GM12801 (cell line): ENCODE results near the gene FBP1.

Experiments used
- TF ChIP-seq, protein P1 (sequence below): IDR thresholded peaks from one replicate; pipeline ENCODE4 v1.5.1; 2011; ENCODE audit warnings: control low read depth; ENCODE audit not compliant: insufficient read length; ENCODE audit errors: extremely low read depth

FBP1 gene

DNA sequence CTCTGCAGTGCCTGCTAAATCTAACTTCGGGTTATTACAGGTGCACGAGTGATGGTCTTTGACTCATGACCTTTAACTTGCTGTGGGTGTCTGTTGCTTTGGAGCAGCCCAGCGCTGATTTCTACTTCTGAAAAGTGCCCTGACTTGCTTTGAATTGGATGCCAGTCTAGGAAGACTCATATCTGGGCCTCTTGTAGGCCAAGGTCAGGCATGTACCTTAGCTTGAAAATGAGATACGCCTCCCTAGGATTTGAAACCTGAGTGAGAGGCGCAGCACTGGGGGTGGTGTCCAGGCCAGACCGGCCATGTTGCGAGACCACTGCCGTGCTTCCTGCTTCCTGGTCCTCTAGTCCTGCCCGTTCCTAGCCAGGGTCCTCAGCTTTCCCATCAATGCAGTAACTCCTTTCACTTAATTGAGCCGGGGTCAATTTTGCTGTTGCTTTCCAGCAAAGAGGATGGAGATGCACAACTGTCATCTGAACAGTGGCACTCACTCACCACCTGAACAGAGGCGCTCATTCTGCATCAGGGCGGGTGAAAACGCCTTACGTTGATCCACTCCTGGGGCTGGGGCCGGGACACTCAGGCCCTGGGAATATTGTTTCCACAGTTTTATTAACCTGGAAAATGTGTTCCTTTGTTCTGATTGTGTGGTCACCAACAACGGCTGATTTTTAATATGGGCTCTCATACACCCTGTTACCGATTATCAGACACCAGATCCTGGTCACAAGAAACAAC is 70.2 kb downstream of the FBP1 start:
- TF ChIP-seq, protein P1, sequence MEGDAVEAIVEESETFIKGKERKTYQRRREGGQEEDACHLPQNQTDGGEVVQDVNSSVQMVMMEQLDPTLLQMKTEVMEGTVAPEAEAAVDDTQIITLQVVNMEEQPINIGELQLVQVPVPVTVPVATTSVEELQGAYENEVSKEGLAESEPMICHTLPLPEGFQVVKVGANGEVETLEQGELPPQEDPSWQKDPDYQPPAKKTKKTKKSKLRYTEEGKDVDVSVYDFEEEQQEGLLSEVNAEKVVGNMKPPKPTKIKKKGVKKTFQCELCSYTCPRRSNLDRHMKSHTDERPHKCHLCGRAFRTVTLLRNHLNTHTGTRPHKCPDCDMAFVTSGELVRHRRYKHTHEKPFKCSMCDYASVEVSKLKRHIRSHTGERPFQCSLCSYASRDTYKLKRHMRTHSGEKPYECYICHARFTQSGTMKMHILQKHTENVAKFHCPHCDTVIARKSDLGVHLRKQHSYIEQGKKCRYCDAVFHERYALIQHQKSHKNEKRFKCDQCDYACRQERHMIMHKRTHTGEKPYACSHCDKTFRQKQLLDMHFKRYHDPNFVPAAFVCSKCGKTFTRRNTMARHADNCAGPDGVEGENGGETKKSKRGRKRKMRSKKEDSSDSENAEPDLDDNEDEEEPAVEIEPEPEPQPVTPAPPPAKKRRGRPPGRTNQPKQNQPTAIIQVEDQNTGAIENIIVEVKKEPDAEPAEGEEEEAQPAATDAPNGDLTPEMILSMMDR: no peak

- TF ChIP-seq, protein P1: no peak
Measured at GRCh38 chr9:94568250-94568889, 70.9 kb downstream of the FBP1 start.

DNA sequence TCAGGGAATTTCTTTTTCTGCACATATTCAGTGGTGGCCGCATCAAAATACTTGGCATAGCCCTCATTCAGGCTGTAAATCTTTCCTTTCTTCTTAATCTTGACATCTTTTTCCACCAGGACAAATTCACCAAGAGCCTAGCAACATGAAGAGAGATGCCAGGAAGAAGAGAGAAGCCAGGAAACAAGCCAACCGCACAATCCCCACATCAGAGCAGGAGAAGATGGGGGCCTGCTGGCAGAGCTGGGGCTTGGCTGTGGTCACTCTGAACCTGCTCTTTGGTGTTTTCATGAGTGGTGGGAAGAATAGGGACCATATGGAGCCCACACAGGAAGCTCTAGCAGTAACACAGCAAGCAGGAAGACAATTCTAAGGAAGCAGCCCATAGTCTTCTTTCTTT is 72.0 kb downstream of the FBP1 start:
- TF ChIP-seq, protein P1: no peak

- TF ChIP-seq, protein P1: no peak
Measured at GRCh38 chr9:94566550-94566949, 72.8 kb downstream of the FBP1 start.

- TF ChIP-seq, protein P1: no peak
Measured at GRCh38 chr9:94563548-94563947, 75.8 kb downstream of the FBP1 start.

- TF ChIP-seq, protein P1: no peak
Measured at GRCh38 chr9:94560237-94560636, 79.1 kb downstream of the FBP1 start.

GRCh38 chr9:94557376-94557775 is 81.9 kb downstream of the FBP1 start:
- TF ChIP-seq, protein P1: no peak
